ENCODE results near the gene ZCCHC3.

DNA sequence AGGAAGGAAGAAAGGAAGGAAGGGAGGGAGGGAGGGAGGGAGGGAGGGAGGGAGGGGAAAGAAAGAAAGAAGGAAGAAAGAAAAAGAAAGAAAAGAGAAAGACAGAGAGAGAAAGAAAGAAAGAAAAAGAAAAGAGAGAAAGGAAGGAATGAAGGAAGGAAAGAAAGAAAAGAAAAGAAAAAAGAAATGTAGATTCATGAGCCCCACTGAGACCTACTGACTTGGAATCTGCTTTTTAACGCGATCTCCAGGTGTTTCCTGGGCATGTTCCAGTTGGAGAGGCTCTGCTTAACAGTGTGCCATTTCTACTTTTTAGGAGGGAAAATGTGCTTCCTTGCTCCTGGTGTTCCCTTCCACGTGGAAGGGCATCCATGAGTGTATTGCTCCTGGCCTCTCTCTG lies 23.5 kb upstream of the ZCCHC3 start:
- TF ChIP-seq, protein P1, sequence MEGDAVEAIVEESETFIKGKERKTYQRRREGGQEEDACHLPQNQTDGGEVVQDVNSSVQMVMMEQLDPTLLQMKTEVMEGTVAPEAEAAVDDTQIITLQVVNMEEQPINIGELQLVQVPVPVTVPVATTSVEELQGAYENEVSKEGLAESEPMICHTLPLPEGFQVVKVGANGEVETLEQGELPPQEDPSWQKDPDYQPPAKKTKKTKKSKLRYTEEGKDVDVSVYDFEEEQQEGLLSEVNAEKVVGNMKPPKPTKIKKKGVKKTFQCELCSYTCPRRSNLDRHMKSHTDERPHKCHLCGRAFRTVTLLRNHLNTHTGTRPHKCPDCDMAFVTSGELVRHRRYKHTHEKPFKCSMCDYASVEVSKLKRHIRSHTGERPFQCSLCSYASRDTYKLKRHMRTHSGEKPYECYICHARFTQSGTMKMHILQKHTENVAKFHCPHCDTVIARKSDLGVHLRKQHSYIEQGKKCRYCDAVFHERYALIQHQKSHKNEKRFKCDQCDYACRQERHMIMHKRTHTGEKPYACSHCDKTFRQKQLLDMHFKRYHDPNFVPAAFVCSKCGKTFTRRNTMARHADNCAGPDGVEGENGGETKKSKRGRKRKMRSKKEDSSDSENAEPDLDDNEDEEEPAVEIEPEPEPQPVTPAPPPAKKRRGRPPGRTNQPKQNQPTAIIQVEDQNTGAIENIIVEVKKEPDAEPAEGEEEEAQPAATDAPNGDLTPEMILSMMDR (IDR thresholded peaks at IDR 0.05; ENCODE audit: extremely low read depth in 1 of 2, insufficient read depth in 1 of 2, low read depth in 1 of 2, low read length in 2 of 2): no peak
- TF ChIP-seq, protein P2, sequence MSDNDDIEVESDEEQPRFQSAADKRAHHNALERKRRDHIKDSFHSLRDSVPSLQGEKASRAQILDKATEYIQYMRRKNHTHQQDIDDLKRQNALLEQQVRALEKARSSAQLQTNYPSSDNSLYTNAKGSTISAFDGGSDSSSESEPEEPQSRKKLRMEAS (IDR thresholded peaks at IDR 0.05; ENCODE audit: insufficient read depth, insufficient read length): no peak
- TF ChIP-seq POLR2A (IDR thresholded peaks at IDR 0.05; ENCODE audit: low read depth, low read length): no peak
- TF ChIP-seq EZH2 (IDR thresholded peaks at IDR 0.05; ENCODE audit: borderline replicate concordance, low read depth, low read length, severe bottlenecking): no peak
- TF ChIP-seq MYC (IDR thresholded peaks at IDR 0.05; ENCODE audit: low read depth, low read length): no peak
- no peak for TF ChIP-seq POLR2AphosphoS5 (IDR thresholded peaks at IDR 0.05; ENCODE audit: insufficient read depth, low read depth, low read length)
- TF ChIP-seq JUN (IDR thresholded peaks at IDR 0.05; ENCODE audit: borderline replicate concordance, insufficient read depth, insufficient read length, low read depth): no peak
- no peak for TF ChIP-seq FOS (IDR thresholded peaks at IDR 0.05; ENCODE audit: borderline replicate concordance, insufficient read depth, low read length)
- no peak for TF ChIP-seq GATA2 (IDR thresholded peaks at IDR 0.05; ENCODE audit: insufficient read depth, insufficient read length, low read depth, low read length)

Measured in endothelial cell of umbilical vein (primary cell).